H1 (cell line): ENCODE data around the gene CCDC88C. TPM values are rescaled to one million over a fixed set of nuclear protein-coding genes. Genes with fewer than 3 reads are reported as not detected.

Experiments used
- CTCF ChIA-PET: fragments of 300-600 bp; sonication (Branson Sonifier 250); formaldehyde crosslinking; loops from one replicate; lab custom pipeline; 2021; ENCODE audit not compliant: partially characterized antibody; lab: Charles Lee
- POLR2A ChIA-PET: fragments of 300-600 bp; sonication (Branson Sonifier 250); formaldehyde crosslinking; loops from one replicate; lab custom pipeline; 2021; ENCODE audit warnings: inconsistent platforms; ENCODE audit not compliant: partially characterized antibody; lab: Charles Lee
- DNase-seq, 2 experiments: peaks; one replicate each; pipeline versions ENCODE4 v3.0.0 to v3.0.0-alpha.2; 2010 to 2022; ENCODE audit warnings: low spot score in 2 of 2, low read depth in 1 of 2, mixed read lengths in 1 of 2
- FAIRE-seq: peaks from 2 replicates; lab custom pipeline; 2011; peaks lifted over from hg19 to GRCh38; lab: Jason Lieb, UNC
- H2AFZ ChIP-seq: 2 replicates; pipeline ENCODE4 v1.8.1; 2012; ENCODE audit warnings: low read length, inconsistent platforms
- H2AK5ac ChIP-seq: 2 replicates; pipeline ENCODE4 v1.6.1; 2013; ENCODE audit warnings: low read depth, low read length
- H2BK120ac ChIP-seq: replicated peaks from 2 replicates; pipeline ENCODE3; 2013; ENCODE audit warnings: low read depth, low read length, inconsistent platforms
- H2BK12ac ChIP-seq: 2 replicates; pipeline ENCODE4 v1.6.1; 2013; ENCODE audit warnings: low read depth, low read length
- H2BK15ac ChIP-seq: 2 replicates; pipeline ENCODE4 v1.6.1; 2013; ENCODE audit warnings: low read length
- H2BK20ac ChIP-seq: 2 replicates; pipeline ENCODE4 v1.6.1; 2013; ENCODE audit warnings: low read length
- H2BK5ac ChIP-seq: 2 replicates; pipeline ENCODE4 v1.6.1; 2013; ENCODE audit warnings: low read depth, low read length
- H3K14ac ChIP-seq: 2 replicates; pipeline ENCODE4 v1.6.1; 2013; ENCODE audit warnings: inconsistent platforms; ENCODE audit not compliant: insufficient read length
- H3K18ac ChIP-seq: 2 replicates; pipeline ENCODE4 v1.6.1; 2013; ENCODE audit warnings: low read length; ENCODE audit errors: extremely low read depth
- H3K23ac ChIP-seq: 2 replicates; pipeline ENCODE4 v1.6.1; 2013; ENCODE audit warnings: inconsistent platforms; ENCODE audit not compliant: insufficient read length
- H3K23me2 ChIP-seq: 2 replicates; pipeline ENCODE4 v1.6.1; 2013; ENCODE audit warnings: low read depth, low read length
- H3K27ac ChIP-seq: 2 replicates; pipeline ENCODE4 v1.6.1; 2011; ENCODE audit warnings: low read depth, low read length, inconsistent platforms
- H3K27me3 ChIP-seq, 4 experiments: replicated peaks in 1 of 4; 1 replicate in 1 of 4; 2 replicates in 3 of 4; pipeline versions ENCODE4 v1.6.1 to v1.8.1; 2011 to 2013; ENCODE audit warnings: low read length in 3 of 4, mild to moderate bottlenecking in 3 of 4, inconsistent platforms in 2 of 4, mixed read lengths in 2 of 4, moderate library complexity in 1 of 4; ENCODE audit not compliant: control insufficient read depth in 3 of 4, insufficient read depth in 3 of 4; ENCODE audit errors: extremely low read depth in 1 of 4
- H3K36me3 ChIP-seq, 4 experiments: 2 replicates each; pipeline versions ENCODE4 v1.6.1 to v1.8.1; 2011 to 2013; ENCODE audit warnings: mild to moderate bottlenecking in 4 of 4, low read length in 3 of 4, moderate library complexity in 2 of 4, control low read depth in 1 of 4, inconsistent platforms in 1 of 4; ENCODE audit not compliant: insufficient read depth in 4 of 4, control insufficient read depth in 2 of 4
- H3K4ac ChIP-seq: replicated peaks from 2 replicates; pipeline ENCODE3; 2013; ENCODE audit warnings: low read length, low read depth, mixed read lengths, inconsistent platforms; ENCODE audit not compliant: insufficient read length
- H3K4me1 ChIP-seq, 4 experiments: replicated peaks in 1 of 4; 1 replicate in 1 of 4; 2 replicates in 3 of 4; pipeline versions ENCODE4 v1.6.1 to v1.8.1; 2011 to 2013; ENCODE audit warnings: low read length in 3 of 4, inconsistent platforms in 2 of 4, mixed read lengths in 1 of 4; ENCODE audit not compliant: insufficient read depth in 4 of 4, control insufficient read depth in 3 of 4
- H3K4me2 ChIP-seq, 2 experiments: 2 replicates each; pipeline versions ENCODE4 v1.6.1 to v1.8.1; 2011 to 2013; ENCODE audit warnings: low read depth in 2 of 2, low read length in 2 of 2, control low read depth in 1 of 2, inconsistent platforms in 1 of 2, mild to moderate bottlenecking in 1 of 2; ENCODE audit not compliant: insufficient read depth in 1 of 2
- H3K4me3 ChIP-seq, 4 experiments: fragments of 200-600, 300-600 bp in 1 of 4; sonication (generic), shearing (Covaris generic), sonication (Bioruptor Twin) in 1 of 4; 2 replicates each; pipeline versions ENCODE4 v1.5.1 to v1.8.1; 2011 to 2016; ENCODE audit warnings: low read length in 4 of 4, low read depth in 3 of 4, control low read depth in 2 of 4, inconsistent platforms in 2 of 4, mild to moderate bottlenecking in 2 of 4, mixed read lengths in 1 of 4, moderate library complexity in 1 of 4; ENCODE audit not compliant: insufficient read depth in 2 of 4; ENCODE audit errors: extremely low read depth in 1 of 4
- H3K56ac ChIP-seq: replicated peaks from 2 replicates; pipeline ENCODE3; 2013; ENCODE audit warnings: low read depth, mild to moderate bottlenecking, mixed read lengths, low read length, inconsistent platforms; ENCODE audit not compliant: insufficient read length
- H3K79me1 ChIP-seq: 2 replicates; pipeline ENCODE4 v1.6.1; 2013; ENCODE audit warnings: low read depth, low read length, control low read depth
- H3K79me2 ChIP-seq, 2 experiments: 2 replicates each; pipeline versions ENCODE4 v1.6.1 to v1.8.1; 2012 to 2013; ENCODE audit warnings: low read length in 2 of 2, mild to moderate bottlenecking in 2 of 2, inconsistent platforms in 1 of 2; ENCODE audit not compliant: insufficient read depth in 2 of 2, control insufficient read depth in 1 of 2
- H3K9ac ChIP-seq, 4 experiments: replicated peaks in 1 of 4; 1 replicate in 1 of 4; 2 replicates in 3 of 4; pipeline versions ENCODE4 v1.6.1 to v1.8.1; 2011 to 2013; ENCODE audit warnings: low read depth in 3 of 4, low read length in 3 of 4, control low read depth in 2 of 4, mild to moderate bottlenecking in 2 of 4, moderate library complexity in 2 of 4, inconsistent platforms in 1 of 4; ENCODE audit errors: extremely low read depth in 1 of 4
- H3K9me3 ChIP-seq, 2 experiments: 2 replicates each; pipeline versions ENCODE4 v1.6.1 to v1.8.1; 2012 to 2013; ENCODE audit warnings: mild to moderate bottlenecking in 2 of 2, moderate library complexity in 2 of 2, control low read depth in 1 of 2, inconsistent platforms in 1 of 2, low read depth in 1 of 2, low read length in 1 of 2, mixed read lengths in 1 of 2; ENCODE audit not compliant: insufficient read depth in 2 of 2
- H4K20me1 ChIP-seq, 2 experiments: replicated peaks in 1 of 2; 2 replicates each; pipeline versions ENCODE3 to v1.8.1; 2011 to 2013; ENCODE audit warnings: inconsistent platforms in 2 of 2, low read length in 2 of 2, mild to moderate bottlenecking in 1 of 2; ENCODE audit not compliant: insufficient read depth in 2 of 2, control insufficient read depth in 1 of 2
- H4K5ac ChIP-seq: 2 replicates; pipeline ENCODE4 v1.6.1; 2013; ENCODE audit warnings: low read length, low read depth, mixed read lengths, inconsistent platforms; ENCODE audit not compliant: insufficient read length
- H4K8ac ChIP-seq: 2 replicates; pipeline ENCODE4 v1.8.0; 2013; ENCODE audit warnings: mild to moderate bottlenecking, moderate library complexity, low read length, inconsistent platforms; ENCODE audit not compliant: insufficient read depth; ENCODE audit errors: extremely low read depth
- H4K91ac ChIP-seq: replicated peaks from 2 replicates; pipeline ENCODE3; 2013; ENCODE audit warnings: low read length, mixed read lengths, inconsistent platforms; ENCODE audit not compliant: insufficient read length
- BRCA1 ChIP-seq: IDR thresholded peaks from 2 replicates; pipeline ENCODE4 v1.6.1; 2012; ENCODE audit warnings: low read depth, low read length, improper control_type of control experiment
- CBX5 ChIP-seq: fragments of 300-800, 300-1000 bp; sonication (generic); IDR thresholded peaks from 2 replicates; pipeline ENCODE4 v1.7.1; 2016; ENCODE audit warnings: antibody characterized with exemption, low read length, low read depth
- CEBPB ChIP-seq: IDR thresholded peaks from 2 replicates; pipeline ENCODE4 v1.6.1; 2012; ENCODE audit warnings: low read depth, low read length
- CREB1 ChIP-seq: IDR thresholded peaks from 2 replicates; pipeline ENCODE4 v1.6.1; 2012; ENCODE audit warnings: inconsistent platforms
- EZH2 ChIP-seq: fragments of 200-600 bp; sonication (generic); IDR thresholded peaks from 2 replicates; pipeline ENCODE4 v1.7.1; 2012; ENCODE audit warnings: low read depth, mild to moderate bottlenecking, moderate library complexity, low read length, inconsistent platforms; ENCODE audit not compliant: severe bottlenecking
- FOSL1 ChIP-seq: IDR thresholded peaks from 2 replicates; pipeline ENCODE4 v1.6.1; 2011; ENCODE audit warnings: mild to moderate bottlenecking, low read depth, low read length, moderate library complexity; ENCODE audit not compliant: insufficient read depth
- KDM5A ChIP-seq: fragments of 200-600 bp; IDR thresholded peaks from 2 replicates; pipeline ENCODE4 v1.7.1; 2012; ENCODE audit warnings: mild to moderate bottlenecking, low read length, inconsistent platforms, mixed read lengths
- MAX ChIP-seq: IDR thresholded peaks from 2 replicates; pipeline ENCODE4 v1.6.1; 2012; ENCODE audit warnings: inconsistent platforms
- NANOG ChIP-seq: IDR thresholded peaks from 2 replicates; pipeline ENCODE4 v1.6.1; 2011; ENCODE audit warnings: low read length, low read depth, mild to moderate bottlenecking, inconsistent platforms; ENCODE audit not compliant: insufficient read depth, poor library complexity, severe bottlenecking
- RBBP5 ChIP-seq: IDR thresholded peaks from 2 replicates; pipeline ENCODE4 v1.7.1; 2012; ENCODE audit warnings: low read depth, mild to moderate bottlenecking, inconsistent platforms, low read length, moderate library complexity, borderline replicate concordance
- SIN3A ChIP-seq, 2 experiments: IDR thresholded peaks in 1 of 2; conservative IDR thresholded peaks in 1 of 2; 2 replicates each; pipeline ENCODE4 v1.6.1; 2011 to 2012; ENCODE audit warnings: low read length in 2 of 2, improper control_type of control experiment in 1 of 2, low read depth in 1 of 2, mild to moderate bottlenecking in 1 of 2
- TAF7 ChIP-seq: optimal IDR thresholded peaks from 2 replicates; pipeline ENCODE3; 2011; ENCODE audit warnings: low read depth, mild to moderate bottlenecking, inconsistent platforms, low read length, moderate library complexity, borderline replicate concordance
- TEAD4 ChIP-seq: IDR thresholded peaks from 2 replicates; pipeline ENCODE4 v1.6.1; 2012; ENCODE audit warnings: low read depth, low read length, inconsistent platforms, mixed read lengths
- WGBS, 2 experiments: shearing (Covaris generic) in 1 of 2; methylation state at CpG; one replicate each; pipeline versions ENCODE4 v1.1.6 to v1.1.7; 2013 to 2015; ENCODE audit warnings: low lambda C conversion rate in 2 of 2, mixed read lengths in 2 of 2, inconsistent platforms in 1 of 2, low coverage in 1 of 2, missing lambda C conversion rate in 1 of 2; ENCODE audit not compliant: insufficient replicate concordance in 2 of 2, insufficient coverage in 1 of 2, insufficient read length in 1 of 2; ENCODE audit errors: extremely low coverage in 1 of 2, missing lambda C conversion rate in 1 of 2; 5-methylcytosine and 5-hydroxymethylcytosine counted together
- polyA plus RNA-seq, 7 experiments: library from polyadenylated mRNA; depleted of rRNA in 3 of 7; stranded (reverse) in 5 of 7; unstranded in 2 of 7; fragments of >200 nt in 5 of 7; fragments of 200-250 nt in 2 of 7; gene quantifications; 1 replicate in 5 of 7; 2 replicates in 1 of 7; 4 replicates in 1 of 7; pipeline versions ENCODE4 v1.2.1 to v1.2.3, GENCODE V29; 2011 to 2013; ENCODE audit warnings: missing spikeins in 2 of 7, mixed read lengths in 2 of 7
- total RNA-seq: library from RNA; stranded (reverse); fragmentation: NEBNext Ultra II Directional; extraction: Animal tissue kit (Norgen Biotek cat#: 25700); gene quantifications from 2 replicates; pipeline ENCODE4 v1.2.1, GENCODE V29; 2021

The CCDC88C gene
- total and polyA plus RNA-seq, 2 of the 8 experiments (the other 6 are each of a cell fraction or from before 2014, with no cell fraction given), result 10.3 to 57.7 TPM

GRCh38 chr14:91420686-91421085 lies 3.1 kb upstream of the CCDC88C start:
- H3K27me3 ChIP-seq, result peaks cover 0 to 6% (median 3%) of the 10 kb centered on the region in 4 experiments; a peak in 2 of 7 replicates
- no peak overlapping the region for H2BK5ac ChIP-seq
- WGBS, 2 experiments, result 82% methylated on average over 2 of the region's 2 CpGs; no CpG with 5 or more reads in 1 of the 2 experiments
- peaks cover 0 to 4% of the 10 kb centered on the region in 2 experiments; a peak in 1 of 4 replicates for H3K9me3 ChIP-seq
- H4K8ac ChIP-seq, result no peak overlapping the region
- no peak overlapping the region for H2AFZ ChIP-seq
- no peak overlapping the region for H3K9ac ChIP-seq
- H3K4me3 ChIP-seq, result no peak overlapping the region
- no peak overlapping the region for H4K5ac ChIP-seq
- peaks cover 17% of the 10 kb centered on the region for H3K23me2 ChIP-seq
- H3K14ac ChIP-seq, result no peak overlapping the region
- H3K79me1 ChIP-seq, result peaks cover 3% of the 10 kb centered on the region; the same call in 1 of the 2 replicates
- POLR2A ChIA-PET, result interaction anchor here (1.4 to 1.5 kb wide), 2 partner anchors 23 to 92 kb away, joined by 3 read pairs; no protein-coding TSS in a partner anchor
- CTCF ChIA-PET, result interaction anchor here (0.7 to 10.0 kb wide), 16 partner anchors 22 to 484 kb away, joined by 3 to 135 read pairs (median 5); no protein-coding TSS in a partner anchor
- no peak overlapping the region for H2BK12ac ChIP-seq
- H2BK20ac ChIP-seq, result no peak overlapping the region
- no peak overlapping the region for H3K4me2 ChIP-seq
- no peaks in the 10 kb centered on the region for H3K36me3 ChIP-seq
- H3K56ac ChIP-seq, result no peak overlapping the region
- H3K23ac ChIP-seq, result no peak overlapping the region
- no peak overlapping the region for H2AK5ac ChIP-seq
- peaks cover 0 to 14% of the 10 kb centered on the region in 2 experiments; a peak in 3 of 4 replicates for H3K79me2 ChIP-seq
- H2BK15ac ChIP-seq, result no peak overlapping the region
- no peak overlapping the region for H3K4ac ChIP-seq
- FAIRE-seq (no peak), DNase-seq (peak in 1 of 2 experiments; percentile 20)
- H3K4me1 ChIP-seq, result peaks cover 4 to 16% (median 6%) of the 10 kb centered on the region in 4 experiments; a peak in 6 of 7 replicates
- H4K20me1 ChIP-seq, result peaks cover 0 to 4% of the 10 kb centered on the region in 2 experiments
- no peak overlapping the region for H3K27ac ChIP-seq
- H2BK120ac ChIP-seq, result no peak overlapping the region
- H4K91ac ChIP-seq, result no peak overlapping the region
- H3K18ac ChIP-seq, result no peak overlapping the region
- TF ChIP-seq CREB1 (no peak), CBX5 (no peak), KDM5A (no peak), MAX (no peak), FOSL1 (no peak), TEAD4 (no peak), EZH2 (no peak), CEBPB (no peak), NANOG (no peak), SIN3A (conservative IDR thresholded peaks at IDR 0.05 in 1 of 2, IDR thresholded peaks at IDR 0.05 in 1 of 2; ENCODE audit: low read depth in 1 of 2, low read length in 2 of 2) (no peak), RBBP5 (no peak), TAF7 (no peak), BRCA1 (no peak)
